GM19468 (cell line): Measurements from ENCODE around the gene MAD1L1.

ENCODE experiments used
- ATAC-seq: cut with Tn5 transposase; IDR thresholded peaks from one replicate; pipeline ENCODE4 v1.9.1; 2021; ENCODE audit warnings: mild to moderate bottlenecking, moderate library complexity, moderate number of reproducible peaks; ENCODE audit not compliant: unreplicated experiment; ENCODE audit errors: extremely low read depth

Gene MAD1L1

DNA sequence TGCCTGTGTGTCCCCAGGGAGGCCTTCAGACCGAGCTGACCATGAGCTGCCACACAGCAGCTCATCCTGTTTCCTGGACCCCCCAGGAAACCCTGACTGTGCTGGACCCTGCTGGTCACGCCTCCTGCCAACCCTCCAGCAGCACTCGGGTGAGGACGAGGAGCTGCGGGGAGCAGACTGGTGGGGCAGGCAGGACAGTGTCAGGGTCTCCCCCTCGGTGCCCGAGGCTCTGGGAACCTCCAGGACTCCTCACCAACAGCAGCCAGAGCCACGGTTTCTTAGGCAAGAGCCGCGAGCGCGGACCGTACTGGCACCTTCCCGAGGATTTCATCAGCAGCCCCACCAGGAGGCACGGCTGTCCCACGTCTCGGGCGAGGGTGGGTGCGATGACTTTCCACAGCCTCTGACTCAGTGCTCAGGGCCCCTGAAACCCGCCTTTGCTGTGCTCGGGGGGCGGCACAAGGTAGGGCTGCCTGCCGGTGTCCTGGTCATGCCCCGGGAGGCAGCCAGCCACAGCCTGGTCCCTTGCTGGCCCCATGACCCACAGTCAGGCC lies 375.8 kb downstream of the MAD1L1 start:
- ATAC-seq: no peak

DNA sequence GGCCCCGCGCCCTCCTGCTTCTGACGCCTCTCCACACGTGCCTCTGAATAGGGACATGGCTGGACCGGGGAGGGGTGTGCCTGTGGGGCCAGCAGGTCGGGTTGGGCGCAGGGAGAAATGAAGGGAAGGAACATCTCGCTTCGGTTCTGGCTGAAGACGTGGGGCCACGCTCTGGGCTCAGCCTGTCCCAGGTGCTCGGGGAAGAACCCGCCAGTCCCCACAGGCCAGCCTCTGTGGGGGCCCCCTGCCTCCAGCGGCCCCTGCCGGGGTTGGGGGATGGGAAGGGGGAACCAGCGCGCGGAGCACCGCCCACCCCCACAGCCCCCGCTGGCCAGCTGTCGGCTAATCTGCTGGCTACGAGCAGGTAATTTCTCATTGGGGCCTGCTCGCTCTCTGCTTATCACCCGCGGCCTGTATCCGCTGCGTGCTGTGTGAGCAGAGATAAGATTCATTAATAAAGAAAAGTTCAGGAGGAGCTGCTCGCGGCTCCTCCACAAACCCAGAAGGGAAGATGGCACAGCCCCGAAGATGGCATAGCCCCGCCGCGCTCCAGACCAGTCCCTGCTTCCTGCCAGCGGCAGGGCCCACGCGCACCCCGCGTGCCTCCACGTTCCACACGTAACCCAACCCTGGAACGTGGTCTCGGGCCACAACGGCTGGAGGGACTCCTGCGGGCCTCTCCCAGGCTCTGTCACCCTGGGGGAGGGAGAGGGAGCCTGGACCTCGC lies 376.4 kb downstream of the MAD1L1 start:
- ATAC-seq: no peak

DNA sequence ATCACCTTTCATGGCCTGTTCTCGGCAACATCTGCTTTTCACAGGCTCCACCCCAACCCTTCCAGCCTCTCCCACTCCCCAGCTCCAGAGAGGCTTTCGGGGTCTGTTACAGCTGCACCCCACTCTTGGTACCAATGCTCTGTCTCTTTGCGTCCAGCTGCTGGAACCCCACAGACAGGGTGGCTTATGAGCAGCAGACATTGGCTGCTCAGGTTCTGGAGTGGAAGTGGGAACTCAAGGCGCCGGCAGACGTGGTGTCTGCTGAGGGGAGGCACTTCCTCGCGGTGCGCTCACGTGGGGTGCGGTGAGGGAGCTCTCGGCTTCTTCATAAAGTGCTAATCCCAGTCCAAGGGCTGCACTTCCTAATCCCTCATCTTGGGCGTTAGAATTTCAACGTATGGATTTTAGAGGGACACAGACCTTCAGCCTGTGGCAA lies 377.0 kb downstream of the MAD1L1 start:
- no peak for ATAC-seq

DNA sequence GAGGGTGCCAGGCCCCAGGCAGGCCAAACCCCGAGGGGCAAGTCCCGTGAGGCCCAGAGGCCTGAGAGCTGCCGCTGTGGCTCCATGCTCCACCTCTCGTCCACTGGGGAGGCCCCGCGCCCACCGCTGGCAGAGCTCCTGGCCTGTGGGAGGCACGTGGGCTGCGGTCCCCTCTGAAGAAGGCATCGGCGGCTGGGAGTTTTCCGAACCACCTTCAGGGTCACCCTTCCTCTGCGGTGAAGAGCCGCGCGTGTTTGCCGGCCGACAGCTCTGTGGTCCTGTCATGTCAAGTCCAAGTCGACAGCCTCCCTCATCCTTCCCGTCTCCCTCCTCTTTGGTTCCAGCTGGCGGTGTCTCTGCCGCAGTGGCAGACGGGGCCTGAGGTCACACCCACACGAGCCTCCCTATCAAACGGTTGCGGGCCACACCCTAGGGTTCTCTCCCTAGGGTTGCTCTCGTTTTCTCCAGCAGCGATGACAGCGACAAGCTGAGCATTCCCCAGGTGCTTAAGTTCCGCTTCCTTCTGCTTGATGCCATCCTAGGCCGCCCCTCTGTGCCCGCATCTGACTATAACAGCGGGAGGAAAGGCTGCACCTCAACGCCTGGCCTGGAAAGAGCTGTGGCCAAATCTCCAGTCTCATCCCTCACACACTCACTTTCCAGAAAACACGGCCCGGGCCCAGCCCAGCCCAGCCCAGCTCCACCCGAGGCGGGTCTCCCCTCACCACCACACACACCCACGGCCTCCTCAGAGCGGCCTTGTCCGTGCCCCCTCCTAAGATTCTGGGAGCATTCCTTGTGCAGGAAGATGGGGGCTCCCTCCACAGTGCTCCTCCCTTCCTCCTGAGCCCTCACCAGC lies 377.6 kb downstream of the MAD1L1 start:
- ATAC-seq: no peak

DNA sequence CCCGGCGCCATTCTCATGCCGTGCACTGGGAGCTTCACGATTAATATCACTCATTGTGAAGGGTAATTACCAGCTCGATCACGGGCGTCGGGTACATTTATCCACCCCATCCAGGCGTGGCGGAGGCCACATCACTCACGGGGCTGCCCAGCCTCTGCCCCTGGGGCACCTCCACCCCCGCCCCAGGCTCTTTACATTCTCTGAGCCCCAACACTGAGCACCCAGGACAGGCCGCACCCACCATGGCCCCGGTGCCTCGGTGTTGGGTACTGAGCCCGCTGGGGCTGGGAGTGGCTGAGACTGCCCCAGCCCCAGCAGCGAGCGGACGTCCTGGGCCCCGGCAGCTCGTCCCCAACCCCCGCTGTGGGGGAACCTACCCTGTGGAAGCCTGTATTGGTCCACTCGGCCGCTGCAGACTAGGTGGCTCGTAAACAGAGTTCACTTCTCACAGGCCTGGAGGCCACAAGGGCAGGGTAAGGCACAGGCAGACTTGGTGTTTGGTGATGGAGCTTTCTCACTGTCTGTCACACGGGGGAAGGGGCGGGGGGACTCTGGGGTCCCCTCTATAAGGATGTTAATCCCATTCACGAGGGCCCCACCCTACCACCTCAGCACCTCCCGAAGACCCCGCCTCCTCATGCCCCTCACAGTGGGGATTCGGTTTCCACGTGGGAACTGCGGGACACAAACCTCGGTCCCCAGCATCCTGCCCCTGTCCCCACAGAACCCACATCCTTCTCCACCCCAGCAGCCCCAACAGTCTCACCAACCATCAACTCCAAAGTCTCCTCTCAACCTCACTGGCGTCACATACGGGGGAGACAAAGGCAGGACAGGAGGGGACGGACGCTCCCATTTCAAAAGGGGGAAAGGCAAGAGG lies 378.5 kb downstream of the MAD1L1 start:
- no peak for ATAC-seq

DNA sequence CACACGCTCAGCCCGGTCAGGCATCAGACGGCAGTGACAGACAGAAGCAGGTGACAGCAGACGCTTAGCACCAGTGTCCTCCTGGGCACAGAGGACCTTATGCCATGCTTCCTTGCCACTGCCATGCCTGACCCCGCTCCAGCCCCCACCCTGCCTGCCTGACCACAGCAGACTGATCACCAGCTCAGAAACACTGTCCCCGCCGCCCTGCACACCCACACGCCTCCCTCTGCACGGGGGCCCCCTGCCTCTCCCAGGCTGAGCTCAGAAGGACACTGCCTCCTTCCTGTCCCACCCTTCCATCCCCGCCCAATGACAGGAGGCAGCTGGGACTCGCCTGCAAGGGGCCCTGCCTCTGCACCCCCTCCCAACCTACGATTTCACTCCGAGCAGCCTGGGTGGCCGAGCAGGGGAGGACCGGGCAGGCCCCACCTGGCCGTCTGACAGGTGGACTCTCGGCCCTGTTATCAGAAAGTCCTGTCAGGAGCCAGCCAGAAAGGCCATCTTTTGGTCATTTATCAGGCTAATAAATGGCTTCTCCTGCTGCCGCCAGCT lies 379.2 kb downstream of the MAD1L1 start:
- ATAC-seq: no peak

DNA sequence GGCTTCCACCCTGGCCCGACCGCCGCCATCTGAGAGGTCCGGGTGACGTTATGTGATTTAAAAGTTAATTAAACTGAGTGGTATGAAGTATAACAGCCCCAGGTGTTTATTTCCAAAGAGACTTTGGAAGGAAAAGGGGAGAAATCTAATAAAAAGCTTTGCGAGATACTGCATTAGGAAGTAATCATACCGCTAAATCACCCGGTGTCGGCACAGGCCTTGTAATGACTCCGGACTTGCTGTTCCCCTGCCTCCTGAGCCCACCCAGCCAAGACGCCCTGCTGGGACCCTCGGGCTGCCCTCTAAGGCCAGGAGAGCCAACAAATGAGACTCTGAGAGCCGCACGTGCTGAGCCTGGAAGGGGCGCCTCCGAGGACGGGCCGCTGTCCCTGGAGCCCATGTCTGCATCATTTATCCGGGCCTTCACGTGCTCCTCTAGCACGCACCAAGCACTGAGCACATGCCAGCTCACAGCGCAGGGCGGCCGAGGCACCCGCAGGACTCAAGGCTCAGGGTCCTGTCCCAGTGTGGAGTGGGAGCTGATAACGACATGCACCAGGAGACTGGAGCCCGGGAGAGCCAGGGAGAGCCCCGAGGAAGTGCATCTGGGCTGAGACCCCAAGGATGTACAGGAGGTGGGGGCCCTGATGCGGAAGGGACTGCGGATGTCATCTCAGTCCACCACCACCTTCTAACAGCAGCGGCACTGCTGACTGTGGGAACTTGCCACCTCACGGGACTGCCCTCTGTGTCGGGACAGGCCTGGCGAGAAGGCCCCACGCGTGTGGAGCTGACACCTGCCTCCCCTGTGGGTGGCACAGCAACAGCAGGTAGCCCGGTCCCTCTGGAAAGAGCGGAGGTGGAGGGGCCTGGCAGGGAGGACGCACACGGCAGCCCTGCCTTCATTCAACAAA lies 380.0 kb downstream of the MAD1L1 start:
- no peak for ATAC-seq

DNA sequence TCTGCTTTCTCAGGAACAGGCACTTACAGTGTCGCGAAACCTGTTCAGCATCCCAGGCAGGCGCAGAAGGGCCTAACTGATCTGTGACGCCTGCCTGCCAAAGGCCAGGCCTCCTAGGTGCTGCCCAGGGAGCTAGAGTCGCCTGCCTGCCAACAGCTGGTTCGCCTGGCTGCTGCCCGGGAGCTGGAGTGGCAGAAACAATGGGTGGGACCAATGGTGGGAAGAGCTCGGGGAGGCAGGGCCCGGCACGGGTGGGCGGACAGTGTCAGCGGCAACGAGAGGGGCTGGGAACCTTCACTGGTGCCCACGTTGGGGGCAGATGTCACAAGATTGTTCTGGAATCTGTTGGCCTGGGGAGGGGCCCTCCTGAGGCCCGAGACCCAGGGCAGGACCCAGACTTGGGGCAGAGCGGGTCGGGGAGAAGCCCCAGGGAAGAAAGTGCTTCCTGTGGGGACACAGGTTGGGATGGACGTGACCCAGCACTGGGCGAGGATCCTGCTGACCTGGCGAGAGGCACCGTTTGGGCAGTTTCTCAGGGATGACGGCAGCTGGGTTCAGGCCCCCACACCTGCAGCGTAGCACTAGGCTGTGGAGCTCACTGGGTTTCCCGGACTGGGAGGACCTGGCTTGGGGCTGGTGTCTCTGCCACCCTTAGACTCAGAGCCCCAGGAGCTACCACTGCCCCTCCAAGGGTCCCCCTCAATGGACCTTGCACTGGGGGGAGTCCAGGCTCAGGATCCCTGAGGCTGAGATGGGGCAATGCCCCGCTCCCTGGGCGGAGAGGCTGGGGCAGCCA lies 380.8 kb downstream of the MAD1L1 start:
- ATAC-seq: no peak

DNA sequence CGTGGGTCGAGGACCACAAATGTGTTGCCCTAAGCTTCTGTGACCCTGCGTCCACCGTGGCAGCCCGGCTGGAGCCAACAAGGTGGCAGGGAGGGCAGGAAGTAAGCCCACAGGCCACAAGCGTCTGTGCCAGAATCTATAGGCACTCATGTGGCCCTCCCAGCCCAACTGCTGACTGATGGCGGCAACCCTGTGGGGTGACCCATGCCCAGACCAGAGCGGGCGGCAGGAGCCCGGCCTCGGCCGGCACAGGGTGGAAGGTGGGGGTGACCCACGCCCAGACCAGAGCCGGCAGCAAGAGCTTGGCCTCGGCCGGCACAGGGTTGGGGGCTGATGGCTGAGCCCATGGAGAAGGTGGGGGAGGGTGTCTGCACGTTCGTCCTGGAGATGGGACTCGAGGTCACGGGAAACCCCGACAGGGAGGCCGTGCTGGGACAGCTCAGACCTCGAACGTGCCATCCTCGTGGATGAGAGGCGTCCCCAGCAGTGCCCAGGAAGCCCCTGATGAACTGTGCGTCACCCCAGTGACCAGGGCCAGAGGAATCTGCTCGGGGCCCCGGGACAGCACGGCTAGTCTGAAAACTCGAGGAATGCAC lies 381.7 kb downstream of the MAD1L1 start:
- ATAC-seq: no peak

DNA sequence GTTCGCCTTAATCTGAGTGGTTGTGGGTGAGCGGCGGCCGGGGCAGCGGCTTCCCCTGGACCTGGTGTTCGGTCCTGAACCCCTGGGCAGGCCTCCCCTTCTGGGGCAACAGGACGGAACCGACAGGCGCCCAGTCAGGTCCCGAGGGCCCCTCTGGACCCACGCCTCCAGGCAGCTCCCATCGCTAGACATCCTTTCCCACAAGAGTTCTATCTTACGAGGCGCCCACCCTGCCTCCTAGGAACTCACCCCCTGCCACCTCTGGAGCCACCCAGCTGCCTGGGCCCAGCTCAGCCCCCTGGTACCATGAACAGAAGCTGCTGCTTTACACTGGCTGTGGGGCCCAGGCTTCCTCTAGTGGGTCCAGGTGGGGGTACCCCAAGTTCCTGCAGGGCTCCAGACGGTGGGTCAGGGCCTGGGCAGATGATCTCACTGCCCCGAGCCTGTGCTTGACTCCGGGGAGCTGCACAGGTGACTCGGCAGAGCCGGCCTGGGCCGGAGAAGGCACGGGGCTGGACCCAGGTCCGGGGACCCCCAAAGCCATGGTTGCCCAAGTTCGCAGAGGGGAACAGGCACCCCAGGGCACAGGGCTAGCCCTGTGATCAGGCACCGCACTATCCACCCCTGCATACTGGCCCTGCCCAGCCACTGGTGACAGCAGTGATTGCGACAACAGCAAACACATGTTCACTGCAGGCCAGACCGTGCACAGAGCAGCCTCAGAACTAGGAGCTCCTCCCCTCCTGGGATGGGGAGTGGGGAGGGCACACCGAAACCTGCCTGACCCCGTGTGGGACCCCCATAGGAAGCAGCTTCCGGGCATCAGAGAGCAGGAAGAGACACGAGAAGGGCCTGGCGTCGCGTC lies 382.4 kb downstream of the MAD1L1 start:
- ATAC-seq: no peak

DNA sequence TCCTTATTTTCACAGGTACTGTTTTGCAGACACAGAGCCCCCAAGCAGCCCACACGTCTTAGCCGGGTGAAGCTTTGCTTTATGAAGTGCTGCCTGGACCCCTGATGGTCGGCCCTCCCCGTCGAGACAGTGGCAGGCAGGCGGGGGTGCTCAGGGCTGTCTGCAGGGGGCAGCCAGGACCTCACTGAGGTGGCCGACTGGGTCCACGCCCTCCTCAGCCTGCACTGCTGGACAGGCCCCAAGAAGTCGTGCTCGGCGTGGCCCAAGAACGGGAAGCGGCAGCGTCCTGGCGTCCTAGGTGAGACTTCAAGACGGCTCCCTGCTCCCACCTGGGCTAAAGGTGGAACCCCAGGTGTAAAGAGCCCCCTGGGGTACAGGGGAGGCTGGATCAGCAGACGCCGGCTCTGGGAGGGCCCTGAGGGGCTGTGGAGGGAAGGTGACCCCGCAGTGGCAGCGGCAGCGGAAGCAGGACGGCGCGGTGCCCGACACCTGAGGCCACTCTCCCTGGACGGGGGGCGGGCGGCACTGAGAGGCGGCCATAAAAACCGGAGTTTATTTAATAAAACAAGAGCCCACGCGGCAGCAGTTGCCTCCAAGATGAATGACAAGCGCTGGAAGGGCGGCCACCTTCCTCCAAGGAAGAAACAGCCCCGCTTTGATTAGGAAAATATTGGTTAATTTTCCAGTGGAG lies 383.2 kb downstream of the MAD1L1 start:
- ATAC-seq: no peak

DNA sequence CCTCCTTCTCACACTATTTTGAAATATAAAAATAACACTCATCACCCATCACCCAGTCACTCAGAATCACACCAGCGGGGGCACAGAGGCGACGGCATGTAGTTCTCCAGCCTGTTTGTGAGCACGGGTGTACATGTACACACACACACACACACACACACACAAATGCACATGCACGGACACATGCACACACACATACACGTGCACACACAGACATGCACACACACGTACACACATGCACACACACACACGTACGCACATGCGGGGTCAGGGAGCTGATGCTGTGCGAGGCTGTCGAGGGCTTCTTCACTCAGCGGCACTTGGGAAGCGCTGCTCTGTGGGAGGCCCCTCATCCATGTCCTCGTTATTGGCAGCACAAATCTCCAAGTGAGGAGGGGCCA lies 383.8 kb downstream of the MAD1L1 start:
- no peak for ATAC-seq

DNA sequence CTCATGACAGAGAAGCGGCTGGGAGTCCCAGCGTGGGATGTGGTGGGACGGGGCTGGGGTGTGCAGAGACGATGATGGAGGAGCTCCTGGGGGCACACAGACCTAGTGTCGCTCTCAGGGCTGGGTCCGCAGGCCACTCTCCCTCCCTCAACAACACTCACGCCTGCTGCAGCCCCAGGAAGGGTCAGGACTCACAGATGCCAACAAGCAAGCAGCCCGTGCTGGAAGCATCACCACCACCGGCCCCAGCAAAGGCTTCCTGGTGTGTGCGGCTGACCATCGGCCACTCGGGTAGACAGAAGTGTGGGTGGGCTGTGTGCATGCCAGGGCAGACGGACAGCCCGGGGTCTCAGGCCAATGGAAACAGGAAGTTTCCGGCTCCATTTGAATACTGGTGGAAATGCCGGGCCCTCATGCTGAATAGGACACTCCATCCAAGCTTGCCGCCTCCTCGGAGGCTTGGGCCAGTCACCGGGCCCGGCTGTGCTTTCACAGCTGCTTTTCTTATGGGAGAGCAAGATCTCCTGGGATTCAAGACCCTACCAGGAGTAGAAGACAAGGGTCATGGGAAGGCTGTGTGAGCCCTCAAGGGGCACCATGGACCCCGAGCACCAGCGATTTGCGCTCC lies 384.6 kb downstream of the MAD1L1 start:
- ATAC-seq: no peak

DNA sequence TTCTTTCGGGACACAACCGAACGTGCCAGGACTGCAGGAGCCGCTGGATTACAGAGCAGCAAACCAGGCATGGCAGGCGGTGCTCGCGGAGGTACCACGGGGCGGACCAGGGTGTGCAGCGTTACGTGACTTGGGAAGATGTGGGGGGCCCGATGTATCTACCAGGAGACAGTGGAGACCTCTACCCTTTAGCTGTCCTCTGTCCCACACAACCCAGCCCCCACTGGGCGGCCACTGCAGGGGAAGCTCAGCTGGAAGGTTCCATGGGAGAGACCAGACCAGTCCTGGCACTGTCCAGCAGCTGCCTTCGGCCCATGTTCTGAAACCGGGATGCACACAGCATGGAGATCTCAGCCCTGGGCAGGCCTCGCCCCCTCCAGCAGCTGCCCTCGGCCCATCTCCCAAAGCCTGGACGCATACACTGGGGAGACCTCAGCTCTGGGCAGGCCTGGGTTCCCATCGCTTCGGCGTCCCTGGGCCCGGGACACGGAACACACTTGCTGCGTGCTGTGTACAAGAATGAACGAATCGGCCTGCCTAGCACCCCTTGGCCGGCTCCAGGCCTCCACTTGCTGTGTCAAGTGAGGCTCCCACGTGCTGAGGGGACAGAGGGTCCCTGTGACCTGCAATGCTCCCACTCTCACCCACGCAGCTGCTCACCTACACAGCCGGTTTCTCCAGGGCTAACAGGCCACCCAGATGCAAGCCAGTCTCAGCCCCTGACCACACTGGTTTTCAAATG lies 385.3 kb downstream of the MAD1L1 start:
- ATAC-seq: no peak

DNA sequence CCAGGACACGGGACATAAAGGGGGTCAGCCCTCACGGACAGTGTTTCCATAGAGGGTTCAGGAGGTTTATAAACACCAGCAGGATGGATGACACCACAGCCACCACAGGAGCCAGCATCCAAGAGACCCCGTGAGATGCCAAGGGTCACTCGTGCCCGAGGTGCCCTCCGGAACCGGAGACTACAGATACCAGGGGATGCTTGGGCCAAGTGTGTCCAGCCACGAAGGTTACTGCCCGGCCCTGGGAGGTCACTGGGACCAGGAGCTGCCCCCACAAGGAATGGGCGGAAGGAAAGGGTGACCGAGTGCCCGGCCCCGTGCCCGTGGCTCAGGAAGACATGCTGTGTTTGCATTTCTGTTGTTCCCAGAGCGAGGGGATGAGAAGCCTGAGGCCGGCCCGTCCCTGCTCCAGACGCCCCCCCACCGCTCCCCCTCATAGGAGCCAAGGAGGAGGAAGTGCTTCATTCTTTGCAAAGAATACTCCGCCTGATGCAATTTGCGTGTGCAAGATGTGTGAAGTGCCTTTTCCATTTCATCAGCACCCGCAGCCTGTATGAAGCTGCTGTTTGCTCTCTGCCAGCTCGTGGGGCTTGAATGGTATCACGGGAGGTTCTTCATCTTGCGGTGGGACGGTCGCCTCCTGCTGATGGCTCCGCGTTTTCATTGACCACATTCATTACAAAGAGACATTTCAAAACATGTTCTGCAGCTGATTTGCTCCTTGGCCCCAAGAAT lies 386.2 kb downstream of the MAD1L1 start:
- ATAC-seq: no peak
